H1 (cell line): ENCODE results near the gene CASKIN2. TPM values are rescaled to one million over a fixed set of nuclear protein-coding genes. Genes with fewer than 3 reads are reported as not detected.

Experiments used
- CTCF ChIA-PET: fragments of 300-600 bp; sonication (Branson Sonifier 250); formaldehyde crosslinking; loops from one replicate; lab custom pipeline; 2021; ENCODE audit not compliant: partially characterized antibody; lab: Charles Lee
- POLR2A ChIA-PET: fragments of 300-600 bp; sonication (Branson Sonifier 250); formaldehyde crosslinking; loops from one replicate; lab custom pipeline; 2021; ENCODE audit warnings: inconsistent platforms; ENCODE audit not compliant: partially characterized antibody; lab: Charles Lee
- DNase-seq, 2 experiments: peaks; one replicate each; pipeline versions ENCODE4 v3.0.0 to v3.0.0-alpha.2; 2010 to 2022; ENCODE audit warnings: low spot score in 2 of 2, low read depth in 1 of 2, mixed read lengths in 1 of 2
- FAIRE-seq: peaks from 2 replicates; lab custom pipeline; 2011; peaks lifted over from hg19 to GRCh38; lab: Jason Lieb, UNC
- H2AFZ ChIP-seq: 2 replicates; pipeline ENCODE4 v1.8.1; 2012; ENCODE audit warnings: low read length, inconsistent platforms
- H2AK5ac ChIP-seq: 2 replicates; pipeline ENCODE4 v1.6.1; 2013; ENCODE audit warnings: low read depth, low read length
- H2BK120ac ChIP-seq: replicated peaks from 2 replicates; pipeline ENCODE3; 2013; ENCODE audit warnings: low read depth, low read length, inconsistent platforms
- H2BK12ac ChIP-seq: 2 replicates; pipeline ENCODE4 v1.6.1; 2013; ENCODE audit warnings: low read depth, low read length
- H2BK15ac ChIP-seq: 2 replicates; pipeline ENCODE4 v1.6.1; 2013; ENCODE audit warnings: low read length
- H2BK20ac ChIP-seq: 2 replicates; pipeline ENCODE4 v1.6.1; 2013; ENCODE audit warnings: low read length
- H2BK5ac ChIP-seq: 2 replicates; pipeline ENCODE4 v1.6.1; 2013; ENCODE audit warnings: low read depth, low read length
- H3K14ac ChIP-seq: 2 replicates; pipeline ENCODE4 v1.6.1; 2013; ENCODE audit warnings: inconsistent platforms; ENCODE audit not compliant: insufficient read length
- H3K18ac ChIP-seq: 2 replicates; pipeline ENCODE4 v1.6.1; 2013; ENCODE audit warnings: low read length; ENCODE audit errors: extremely low read depth
- H3K23ac ChIP-seq: 2 replicates; pipeline ENCODE4 v1.6.1; 2013; ENCODE audit warnings: inconsistent platforms; ENCODE audit not compliant: insufficient read length
- H3K23me2 ChIP-seq: 2 replicates; pipeline ENCODE4 v1.6.1; 2013; ENCODE audit warnings: low read depth, low read length
- H3K27ac ChIP-seq: 2 replicates; pipeline ENCODE4 v1.6.1; 2011; ENCODE audit warnings: low read depth, low read length, inconsistent platforms
- H3K27me3 ChIP-seq, 4 experiments: replicated peaks in 1 of 4; 1 replicate in 1 of 4; 2 replicates in 3 of 4; pipeline versions ENCODE4 v1.6.1 to v1.8.1; 2011 to 2013; ENCODE audit warnings: low read length in 3 of 4, mild to moderate bottlenecking in 3 of 4, inconsistent platforms in 2 of 4, mixed read lengths in 2 of 4, moderate library complexity in 1 of 4; ENCODE audit not compliant: control insufficient read depth in 3 of 4, insufficient read depth in 3 of 4; ENCODE audit errors: extremely low read depth in 1 of 4
- H3K36me3 ChIP-seq, 4 experiments: 2 replicates each; pipeline versions ENCODE4 v1.6.1 to v1.8.1; 2011 to 2013; ENCODE audit warnings: mild to moderate bottlenecking in 4 of 4, low read length in 3 of 4, moderate library complexity in 2 of 4, control low read depth in 1 of 4, inconsistent platforms in 1 of 4; ENCODE audit not compliant: insufficient read depth in 4 of 4, control insufficient read depth in 2 of 4
- H3K4ac ChIP-seq: replicated peaks from 2 replicates; pipeline ENCODE3; 2013; ENCODE audit warnings: low read length, low read depth, mixed read lengths, inconsistent platforms; ENCODE audit not compliant: insufficient read length
- H3K4me1 ChIP-seq, 4 experiments: replicated peaks in 1 of 4; 1 replicate in 1 of 4; 2 replicates in 3 of 4; pipeline versions ENCODE4 v1.6.1 to v1.8.1; 2011 to 2013; ENCODE audit warnings: low read length in 3 of 4, inconsistent platforms in 2 of 4, mixed read lengths in 1 of 4; ENCODE audit not compliant: insufficient read depth in 4 of 4, control insufficient read depth in 3 of 4
- H3K4me2 ChIP-seq, 2 experiments: 2 replicates each; pipeline versions ENCODE4 v1.6.1 to v1.8.1; 2011 to 2013; ENCODE audit warnings: low read depth in 2 of 2, low read length in 2 of 2, control low read depth in 1 of 2, inconsistent platforms in 1 of 2, mild to moderate bottlenecking in 1 of 2; ENCODE audit not compliant: insufficient read depth in 1 of 2
- H3K4me3 ChIP-seq, 4 experiments: fragments of 200-600, 300-600 bp in 1 of 4; sonication (generic), shearing (Covaris generic), sonication (Bioruptor Twin) in 1 of 4; 2 replicates each; pipeline versions ENCODE4 v1.5.1 to v1.8.1; 2011 to 2016; ENCODE audit warnings: low read length in 4 of 4, low read depth in 3 of 4, control low read depth in 2 of 4, inconsistent platforms in 2 of 4, mild to moderate bottlenecking in 2 of 4, mixed read lengths in 1 of 4, moderate library complexity in 1 of 4; ENCODE audit not compliant: insufficient read depth in 2 of 4; ENCODE audit errors: extremely low read depth in 1 of 4
- H3K56ac ChIP-seq: replicated peaks from 2 replicates; pipeline ENCODE3; 2013; ENCODE audit warnings: low read depth, mild to moderate bottlenecking, mixed read lengths, low read length, inconsistent platforms; ENCODE audit not compliant: insufficient read length
- H3K79me1 ChIP-seq: 2 replicates; pipeline ENCODE4 v1.6.1; 2013; ENCODE audit warnings: low read depth, low read length, control low read depth
- H3K79me2 ChIP-seq, 2 experiments: 2 replicates each; pipeline versions ENCODE4 v1.6.1 to v1.8.1; 2012 to 2013; ENCODE audit warnings: low read length in 2 of 2, mild to moderate bottlenecking in 2 of 2, inconsistent platforms in 1 of 2; ENCODE audit not compliant: insufficient read depth in 2 of 2, control insufficient read depth in 1 of 2
- H3K9ac ChIP-seq, 4 experiments: replicated peaks in 1 of 4; 1 replicate in 1 of 4; 2 replicates in 3 of 4; pipeline versions ENCODE4 v1.6.1 to v1.8.1; 2011 to 2013; ENCODE audit warnings: low read depth in 3 of 4, low read length in 3 of 4, control low read depth in 2 of 4, mild to moderate bottlenecking in 2 of 4, moderate library complexity in 2 of 4, inconsistent platforms in 1 of 4; ENCODE audit errors: extremely low read depth in 1 of 4
- H3K9me3 ChIP-seq, 2 experiments: 2 replicates each; pipeline versions ENCODE4 v1.6.1 to v1.8.1; 2012 to 2013; ENCODE audit warnings: mild to moderate bottlenecking in 2 of 2, moderate library complexity in 2 of 2, control low read depth in 1 of 2, inconsistent platforms in 1 of 2, low read depth in 1 of 2, low read length in 1 of 2, mixed read lengths in 1 of 2; ENCODE audit not compliant: insufficient read depth in 2 of 2
- H4K20me1 ChIP-seq, 2 experiments: replicated peaks in 1 of 2; 2 replicates each; pipeline versions ENCODE3 to v1.8.1; 2011 to 2013; ENCODE audit warnings: inconsistent platforms in 2 of 2, low read length in 2 of 2, mild to moderate bottlenecking in 1 of 2; ENCODE audit not compliant: insufficient read depth in 2 of 2, control insufficient read depth in 1 of 2
- H4K5ac ChIP-seq: 2 replicates; pipeline ENCODE4 v1.6.1; 2013; ENCODE audit warnings: low read length, low read depth, mixed read lengths, inconsistent platforms; ENCODE audit not compliant: insufficient read length
- H4K8ac ChIP-seq: 2 replicates; pipeline ENCODE4 v1.8.0; 2013; ENCODE audit warnings: mild to moderate bottlenecking, moderate library complexity, low read length, inconsistent platforms; ENCODE audit not compliant: insufficient read depth; ENCODE audit errors: extremely low read depth
- H4K91ac ChIP-seq: replicated peaks from 2 replicates; pipeline ENCODE3; 2013; ENCODE audit warnings: low read length, mixed read lengths, inconsistent platforms; ENCODE audit not compliant: insufficient read length
- CBX8 ChIP-seq: fragments of 300-800, 300-1000 bp; sonication (generic); IDR thresholded peaks from 2 replicates; pipeline ENCODE4 v1.7.1; 2016; ENCODE audit warnings: low read depth, low read length, borderline replicate concordance
- EP300 ChIP-seq, 2 experiments: IDR thresholded peaks; 1 replicate in 1 of 2; 2 replicates in 1 of 2; pipeline ENCODE4 v1.6.1; 2011 to 2012; ENCODE audit warnings: low read depth in 2 of 2, low read length in 2 of 2, mild to moderate bottlenecking in 2 of 2, borderline replicate concordance in 1 of 2, inconsistent platforms in 1 of 2, moderate library complexity in 1 of 2
- MAX ChIP-seq: IDR thresholded peaks from 2 replicates; pipeline ENCODE4 v1.6.1; 2012; ENCODE audit warnings: inconsistent platforms
- PHF8 ChIP-seq: fragments of 200-600 bp; sonication (generic); conservative IDR thresholded peaks from 2 replicates; pipeline ENCODE4 v1.7.1; 2012; ENCODE audit warnings: low read depth, mild to moderate bottlenecking, inconsistent platforms, low read length, moderate library complexity
- RFX5 ChIP-seq: IDR thresholded peaks from 2 replicates; pipeline ENCODE4 v1.6.1; 2011; ENCODE audit warnings: low read depth, low read length, improper control_type of control experiment, borderline replicate concordance
- WGBS, 2 experiments: shearing (Covaris generic) in 1 of 2; methylation state at CpG; one replicate each; pipeline versions ENCODE4 v1.1.6 to v1.1.7; 2013 to 2015; ENCODE audit warnings: low lambda C conversion rate in 2 of 2, mixed read lengths in 2 of 2, inconsistent platforms in 1 of 2, low coverage in 1 of 2, missing lambda C conversion rate in 1 of 2; ENCODE audit not compliant: insufficient replicate concordance in 2 of 2, insufficient coverage in 1 of 2, insufficient read length in 1 of 2; ENCODE audit errors: extremely low coverage in 1 of 2, missing lambda C conversion rate in 1 of 2; 5-methylcytosine and 5-hydroxymethylcytosine counted together
- long read RNA-seq, 2 experiments: library from RNA in 1 of 2; library from capped mRNA in 1 of 2; stranded (forward); transcript quantifications; one replicate each; pipeline ENCODE4 v2.0.0, GENCODE V29; 2021; ENCODE audit warnings: inconsistent platforms in 1 of 2
- polyA minus RNA-seq, 3 experiments: library from RNA; depleted of rRNA, polyadenylated mRNA; stranded (reverse); fragments of >200 nt; gene quantifications; 1 replicate in 2 of 3; 2 replicates in 1 of 3; pipeline ENCODE4 v1.2.3, GENCODE V29; 2011
- polyA plus RNA-seq, 7 experiments: library from polyadenylated mRNA; depleted of rRNA in 3 of 7; stranded (reverse) in 5 of 7; unstranded in 2 of 7; fragments of >200 nt in 5 of 7; fragments of 200-250 nt in 2 of 7; gene quantifications; 1 replicate in 5 of 7; 2 replicates in 1 of 7; 4 replicates in 1 of 7; pipeline versions ENCODE4 v1.2.1 to v1.2.3, GENCODE V29; 2011 to 2013; ENCODE audit warnings: missing spikeins in 2 of 7, mixed read lengths in 2 of 7
- total RNA-seq: library from RNA; stranded (reverse); fragmentation: NEBNext Ultra II Directional; extraction: Animal tissue kit (Norgen Biotek cat#: 25700); gene quantifications from 2 replicates; pipeline ENCODE4 v1.2.1, GENCODE V29; 2021

Gene CASKIN2
- total RNA-seq (28.9 and 32.3 TPM in 2 replicates), polyA plus RNA-seq (2011; rRNA removed) (6.7 and 10.6 TPM in 2 replicates), polyA minus RNA-seq (2011; rRNA and poly(A)+ RNA removed) (9.0 and 13.9 TPM in 2 replicates)
- 6.0 TPM for polyA plus RNA-seq (2011; cell fraction: cytosol; rRNA removed)
- polyA plus RNA-seq (2011; cell fraction: nucleus; rRNA removed): 36.0 TPM
- polyA plus RNA-seq (2012, experiment 1 of 2): 10.0 to 15.3 TPM (median 14.4 TPM) in 4 replicates
- 12.7 TPM for polyA plus RNA-seq (2012, experiment 2 of 2)
- 8.6 TPM for polyA plus RNA-seq (2013, experiment 1 of 2)
- 8.0 TPM for polyA plus RNA-seq (2013, experiment 2 of 2)
- 8.7 TPM for polyA minus RNA-seq (2011; cell fraction: cytosol; rRNA and poly(A)+ RNA removed)
- polyA minus RNA-seq (2011; cell fraction: nucleus; rRNA and poly(A)+ RNA removed): 19.4 TPM
- long read RNA-seq, experiment 1, full-length matches to known transcripts: 2 of 21 reads
- long read RNA-seq, experiment 1, partial matches to known transcripts: 12 of 21 reads
- long read RNA-seq, experiment 1, other reads (novel, unspliced or antisense): 7 of 21 reads
- long read RNA-seq, experiment 2, partial matches to known transcripts: 0 of 1 reads
- long read RNA-seq, experiment 2, other reads (novel, unspliced or antisense): 1 of 1 reads

DNA sequence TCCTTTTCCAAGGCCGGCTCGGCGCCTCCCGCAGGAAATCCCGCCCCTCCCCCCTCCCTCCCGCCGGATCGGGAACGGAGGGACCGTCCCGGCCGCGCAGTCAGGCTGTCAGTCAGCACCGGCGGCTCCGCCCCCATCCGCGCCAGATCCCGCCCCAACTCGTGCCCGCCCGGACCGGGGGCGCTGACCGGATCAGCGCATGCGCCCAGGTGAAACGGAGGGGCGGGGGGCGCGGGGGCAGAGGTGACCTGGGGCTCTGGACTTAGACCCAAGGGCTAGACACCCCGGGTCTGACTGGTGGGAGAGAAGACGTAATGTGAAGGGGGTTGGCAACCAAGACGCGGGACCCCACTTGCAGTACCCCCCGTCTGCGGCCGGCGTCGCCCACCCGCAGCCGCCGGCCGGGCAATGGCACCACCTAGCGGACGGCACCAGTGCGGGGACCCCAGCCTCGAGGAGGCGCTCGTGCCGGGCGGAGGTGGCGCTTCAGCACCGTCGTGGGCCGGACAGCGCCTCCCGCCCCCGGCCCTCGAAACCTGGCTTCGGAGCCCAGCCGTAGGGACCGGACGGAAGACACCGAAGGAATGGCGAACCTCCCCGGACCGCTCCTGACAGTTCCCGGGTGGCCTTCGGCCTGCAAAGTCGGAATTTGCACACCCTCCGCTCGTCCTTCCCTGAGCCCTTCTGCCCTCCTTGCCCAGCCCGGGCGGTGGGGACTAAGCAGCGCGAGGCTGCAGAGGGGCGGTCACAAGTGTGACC lies at the start of gene CASKIN2:
TSS of gene CASKIN2 (minus strand) at position 42 of the 759 bp plus-strand sequence. CDS start 1,733 bp downstream, outside the sequence.
- Histone ChIP-seq H2BK12ac (peak within 1 kb of the TSS; percentile 68; the same call in 1 of the 2 replicates), H3K23ac (no peak within 1 kb of the TSS), H3K27ac (peak within 1 kb of the TSS; percentile 59), H3K9me3 (no peaks in the 10 kb centered on the region), H2BK15ac (no peak within 1 kb of the TSS), H3K79me2 (peaks cover 0 to 16% of the 10 kb centered on the region in 2 experiments; a peak in 1 of 4 replicates), H3K9ac (peak within 1 kb of the TSS; percentile 45 to 77 (median 70)), H3K4me2 (peak within 1 kb of the TSS; percentile 86 to 99), H3K36me3 (peaks cover 0 to 12% (median 4%) of the 10 kb centered on the region in 4 experiments; a peak in 3 of 8 replicates), H4K5ac (peak within 1 kb of the TSS; percentile 97), H2AK5ac (no peak within 1 kb of the TSS), H3K79me1 (peaks cover 3% of the 10 kb centered on the region), H2BK120ac (no peak within 1 kb of the TSS), H3K4ac (peak within 1 kb of the TSS; percentile 78), H4K20me1 (peaks cover 2 to 32% of the 10 kb centered on the region in 2 experiments), H3K14ac (no peak within 1 kb of the TSS), H4K8ac (peak within 1 kb of the TSS; percentile 22; the same call in 1 of the 2 replicates), H2BK5ac (peak within 1 kb of the TSS; percentile 82; the same call in 1 of the 2 replicates), H2AFZ (peak within 1 kb of the TSS; percentile 66; the same call in 1 of the 2 replicates), H3K27me3 (no peaks in the 10 kb centered on the region), H2BK20ac (no peak within 1 kb of the TSS), H3K4me1 (peaks cover 0 to 14% (median 8%) of the 10 kb centered on the region in 4 experiments; a peak in 6 of 7 replicates), H3K23me2 (peaks cover 18% of the 10 kb centered on the region), H3K4me3 (peak within 1 kb of the TSS; percentile 79 to 92 (median 82)), H3K56ac (peak within 1 kb of the TSS; percentile 42), H3K18ac (peak within 1 kb of the TSS; percentile 97; the same call in 1 of the 2 replicates), H4K91ac (peak within 1 kb of the TSS; percentile 54)
- CTCF ChIA-PET: interaction anchor here (0.8 to 3.3 kb wide), 14 partner anchors 9 to 226 kb away, joined by 3 to 18 read pairs (median 6); partner anchors contain the start of genes LLGL2, SLC25A19 and SMIM5
- peak; percentile 77 to 99 for DNase-seq
- 1% methylated on average over 36 of the region's 78 CpGs; no CpG with 5 or more reads in 1 of the 2 experiments for WGBS, 2 experiments
- POLR2A ChIA-PET: interaction anchor here (0.7 to 2.5 kb wide), 8 partner anchors 10 to 74 kb away, joined by 3 to 23 read pairs (median 5); partner anchors contain the start of gene LLGL2
- FAIRE-seq: no peak
- TF ChIP-seq RFX5 (no peak), PHF8 (0 out of 2 replicates have a peak, but pooled peaks have one; percentile 6), EP300 (IDR thresholded peaks at IDR 0.05; ENCODE audit: borderline replicate concordance in 1 of 2, low read depth in 2 of 2, low read length in 2 of 2) (0 out of 3 replicates have a peak, but pooled peaks of 1 of the 2 experiments have one; percentile 21), MAX (peak; percentile 85), CBX8 (no peak)
